ENCODE results near the gene SEZ6L2.

- TF ChIP-seq CTCF (IDR thresholded peaks at IDR 0.05; ENCODE audit: low read length) (no peak), EZH2 (IDR thresholded peaks at IDR 0.05; ENCODE audit: borderline replicate concordance, low read length) (no peak)
These were observed 59.5 kb downstream of the SEZ6L2 start for GRCh38 chr16:29839822-29840221.
